GM12891 (cell line): ENCODE results near the gene ADSL.

Experiments used
- DNase-seq: peaks from one replicate; pipeline ENCODE4 v3.0.0; 2011; ENCODE audit warnings: low spot score; ENCODE audit not compliant: insufficient read length
- FAIRE-seq: peaks from 2 replicates; lab custom pipeline; 2011; peaks lifted over from hg19 to GRCh38; lab: Jason Lieb, UNC
- PAX5 ChIP-seq: IDR thresholded peaks from 2 replicates; pipeline ENCODE4 v1.6.1; 2011; ENCODE audit warnings: low read length, moderate library complexity, mild to moderate bottlenecking; ENCODE audit not compliant: insufficient read depth, severe bottlenecking
- POLR2A ChIP-seq: IDR thresholded peaks from 2 replicates; pipeline ENCODE4 v1.6.1; 2011; ENCODE audit warnings: low read depth, low read length, control low read depth
- POLR2AphosphoS5 ChIP-seq: IDR thresholded peaks from 2 replicates; pipeline ENCODE4 v1.6.1; 2011; ENCODE audit warnings: low read depth, low read length, control low read depth
- POU2F2 ChIP-seq: IDR thresholded peaks from 2 replicates; pipeline ENCODE4 v1.6.1; 2011; ENCODE audit warnings: low read depth, mild to moderate bottlenecking, control low read depth, low read length, moderate library complexity
- SPI1 ChIP-seq: IDR thresholded peaks from 2 replicates; pipeline ENCODE4 v1.6.1; 2011; ENCODE audit warnings: low read depth, low read length, control low read depth
- TAF1 ChIP-seq: IDR thresholded peaks from 2 replicates; pipeline ENCODE4 v1.6.1; 2011; ENCODE audit warnings: low read depth, low read length, control low read depth

The ADSL gene

DNA sequence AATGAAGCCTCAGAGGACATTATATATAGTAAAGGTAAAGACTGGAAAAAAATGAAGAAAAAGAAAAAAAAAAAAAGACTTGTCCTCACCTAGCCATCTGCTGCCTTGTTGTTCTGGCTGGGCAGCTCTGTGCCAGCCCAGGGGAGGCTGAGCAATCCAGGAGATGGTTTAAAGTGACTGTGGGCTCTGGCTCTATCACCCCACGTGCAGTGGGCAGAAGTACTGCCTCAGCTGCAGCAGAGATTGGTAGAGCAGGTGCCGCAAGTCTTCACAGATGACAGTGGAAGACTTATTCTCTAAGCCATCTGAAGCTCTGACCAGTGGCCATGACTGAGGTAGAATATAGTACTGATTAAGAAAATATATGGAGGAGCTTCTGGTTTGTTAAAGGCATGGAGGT, 86.3 kb downstream of the ADSL start:
- TF ChIP-seq PAX5: no peak
- no peak for TF ChIP-seq POU2F2
- TF ChIP-seq SPI1: no peak
- no peak for TF ChIP-seq POLR2AphosphoS5
- no peak for TF ChIP-seq TAF1
- no peak for TF ChIP-seq POLR2A

DNA sequence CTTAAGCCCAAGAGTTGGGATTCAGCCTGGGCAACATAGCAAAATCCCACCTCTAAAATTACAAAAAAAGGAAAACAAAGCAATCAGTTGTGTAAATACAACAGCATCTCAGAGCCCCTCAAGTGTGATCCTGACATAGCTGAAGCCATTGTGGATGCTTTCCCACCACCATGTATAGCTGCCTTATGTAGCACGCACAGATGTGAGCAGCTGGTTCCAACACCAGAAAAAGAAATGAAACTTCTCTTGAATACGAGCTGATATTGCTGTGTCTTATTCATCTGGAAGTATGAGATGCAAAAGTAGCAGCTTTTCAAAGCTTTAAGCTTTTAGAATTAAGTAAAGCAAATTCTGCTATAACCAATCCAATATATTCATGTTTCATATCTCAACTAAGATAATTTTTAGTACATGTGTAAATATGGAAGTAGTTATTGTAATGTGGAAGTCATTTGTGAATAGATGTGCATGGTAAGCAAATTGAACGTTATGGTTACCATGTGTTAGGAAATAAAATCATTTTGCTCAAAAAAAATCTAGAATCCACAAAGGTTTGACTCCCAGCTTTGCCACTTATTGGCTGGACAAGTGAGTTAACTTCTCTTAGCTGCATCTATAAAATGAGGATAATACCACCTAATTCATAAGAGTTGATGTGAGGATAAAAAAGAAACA, 87.3 kb downstream of the ADSL start:
- FAIRE-seq (peak; percentile 62), DNase-seq (no peak)
- TF ChIP-seq SPI1 (no peak), TAF1 (no peak), POLR2AphosphoS5 (no peak), POLR2A (no peak), POU2F2 (no peak), PAX5 (no peak)

More for the DNA sequence above, 86.3 kb downstream of the ADSL start:
- DNase-seq: no peak
- FAIRE-seq: no peak

- FAIRE-seq: peak; percentile 28
- no peak for TF ChIP-seq PAX5
- TF ChIP-seq SPI1: no peak
- no peak for TF ChIP-seq POLR2AphosphoS5
- TF ChIP-seq TAF1: no peak
- no peak for TF ChIP-seq POU2F2
- TF ChIP-seq POLR2A: no peak
- no peak for DNase-seq
Measured at GRCh38 chr22:40434106-40434505, 87.8 kb downstream of the ADSL start.

- no peak for DNase-seq
- TF ChIP-seq POLR2A (no peak), SPI1 (no peak), PAX5 (no peak), POLR2AphosphoS5 (no peak), TAF1 (no peak), POU2F2 (no peak)
- no peak for FAIRE-seq
Measured at GRCh38 chr22:40434745-40435144, 88.4 kb downstream of the ADSL start.

GRCh38 chr22:40436505-40437431, 90.5 kb downstream of the ADSL start:
- FAIRE-seq: peak; percentile 96

More at GRCh38 chr22:40436505-40437431, 90.5 kb downstream of the ADSL start:
- DNase-seq: no peak
- TF ChIP-seq SPI1 (peak; percentile 95), POU2F2 (no peak), POLR2A (no peak), POLR2AphosphoS5 (no peak), PAX5 (no peak)
